Neural cell (in vitro differentiated cells): ENCODE results near the gene RNU6-7. TPM values are rescaled to one million over a fixed set of nuclear protein-coding genes. Genes with fewer than 3 reads are reported as not detected.

Experiments used
- H2AFZ ChIP-seq: fragments of 200-600, 300-800 bp; sonication (generic), shearing (Covaris generic); 2 replicates; pipeline ENCODE4 v1.6.0; 2014; ENCODE audit warnings: low read depth, mild to moderate bottlenecking, antibody characterized with exemption, low read length, moderate library complexity
- H3F3A ChIP-seq: fragments of 200-600 bp; shearing (Covaris generic); 2 replicates; pipeline ENCODE4 v1.6.1; 2016; ENCODE audit warnings: mild to moderate bottlenecking, moderate library complexity, mixed read lengths, antibody characterized with exemption, low read length; ENCODE audit not compliant: insufficient read depth, poor library complexity, severe bottlenecking
- H3K27ac ChIP-seq: fragments of 200-600, 300-800 bp; sonication (generic), shearing (Covaris generic); 2 replicates; pipeline ENCODE4 v1.5.1; 2014; ENCODE audit warnings: mild to moderate bottlenecking, low read length, moderate library complexity
- H3K27me3 ChIP-seq: fragments of 300-800, 200-600 bp; sonication (generic), shearing (Covaris generic); 2 replicates; pipeline ENCODE4 v1.6.0; 2014; ENCODE audit warnings: mild to moderate bottlenecking, low read depth, low read length, moderate library complexity; ENCODE audit not compliant: insufficient read depth
- H3K36me3 ChIP-seq: fragments of 300-800, 200-600 bp; sonication (generic), shearing (Covaris generic); 2 replicates; pipeline ENCODE4 v1.5.1; 2014; ENCODE audit warnings: mild to moderate bottlenecking, antibody characterized with exemption, low read length, moderate library complexity; ENCODE audit not compliant: insufficient read depth
- H3K4me2 ChIP-seq: fragments of 300-800, 200-600 bp; sonication (generic), shearing (Covaris generic); 2 replicates; pipeline ENCODE4 v1.6.0; 2014; ENCODE audit warnings: mild to moderate bottlenecking, low read length
- H3K4me3 ChIP-seq: fragments of 300-800, 200-600 bp; sonication (generic), shearing (Covaris generic); 2 replicates; pipeline ENCODE4 v1.5.1; 2014; ENCODE audit warnings: mild to moderate bottlenecking, low read length, moderate library complexity
- H3K79me2 ChIP-seq: fragments of 200-600 bp; shearing (Covaris generic); replicated peaks from 2 replicates; pipeline ENCODE4 v1.6.0; 2014; ENCODE audit warnings: mild to moderate bottlenecking, low read length, moderate library complexity; ENCODE audit not compliant: insufficient read depth
- H3K9ac ChIP-seq: fragments of 300-800, 200-600 bp; sonication (generic), shearing (Covaris generic); 2 replicates; pipeline ENCODE4 v1.6.1; 2016; ENCODE audit warnings: mild to moderate bottlenecking, low read length, mixed read lengths
- H3K9me2 ChIP-seq: fragments of 200-600 bp; shearing (Covaris generic); 2 replicates; pipeline ENCODE4 v1.6.1; 2016; ENCODE audit warnings: mild to moderate bottlenecking, low read length, mixed read lengths; ENCODE audit not compliant: insufficient read depth
- H3K9me3 ChIP-seq: fragments of 200-600, 300-800 bp; sonication (generic), shearing (Covaris generic); 2 replicates; pipeline ENCODE4 v1.6.1; 2016; ENCODE audit warnings: mild to moderate bottlenecking, mixed run types, low read length, moderate library complexity, mixed read lengths
- H4K20me1 ChIP-seq: fragments of 200-600 bp; shearing (Covaris generic); 2 replicates; pipeline ENCODE4 v1.6.1; 2016; ENCODE audit warnings: mild to moderate bottlenecking, mixed run types; ENCODE audit not compliant: insufficient read depth
- EP300 ChIP-seq: fragments of 450-650 bp; conservative IDR thresholded peaks from 2 replicates; pipeline ENCODE4 v1.6.1; 2014; ENCODE audit warnings: antibody characterized with exemption, mild to moderate bottlenecking, moderate library complexity; ENCODE audit not compliant: poor library complexity, severe bottlenecking
- EZH2 ChIP-seq: fragments of 200-600, 300-800 bp; shearing (Covaris generic), sonication (generic); IDR thresholded peaks from 2 replicates; pipeline ENCODE4 v1.6.1; 2014; ENCODE audit warnings: antibody characterized with exemption, low read length, borderline replicate concordance, mild to moderate bottlenecking; ENCODE audit not compliant: insufficient read depth, poor library complexity, severe bottlenecking
- MXI1 ChIP-seq: fragments of 450-650 bp; conservative IDR thresholded peaks from 2 replicates; pipeline ENCODE4 v1.6.1; 2014; ENCODE audit warnings: antibody characterized with exemption, mild to moderate bottlenecking; ENCODE audit not compliant: poor library complexity, severe bottlenecking
- POLR2AphosphoS5 ChIP-seq: IDR thresholded peaks from 2 replicates; pipeline ENCODE4 v1.6.1; 2012
- RAD21 ChIP-seq: fragments of 450-650 bp; conservative IDR thresholded peaks from 2 replicates; pipeline ENCODE4 v1.6.1; 2014; ENCODE audit warnings: antibody characterized with exemption, mild to moderate bottlenecking, moderate library complexity
- SMC3 ChIP-seq: fragments of 450-650 bp; conservative IDR thresholded peaks from 2 replicates; pipeline ENCODE4 v1.6.1; 2014; ENCODE audit warnings: antibody characterized with exemption, mild to moderate bottlenecking, moderate library complexity; ENCODE audit not compliant: poor library complexity
- TAF1 ChIP-seq: IDR thresholded peaks from 2 replicates; pipeline ENCODE4 v1.6.1; 2012; ENCODE audit warnings: low read depth
- polyA plus RNA-seq: library from polyadenylated mRNA; depleted of rRNA; stranded (reverse); fragments of >200 nt; gene quantifications from 2 replicates; pipeline ENCODE4 v1.2.3, GENCODE V29; 2014
- TF ChIP-seq, protein P1 (sequence below): IDR thresholded peaks from 2 replicates; pipeline ENCODE4 v1.6.1; 2012; ENCODE audit warnings: borderline replicate concordance
- TF ChIP-seq, protein P2 (sequence below): fragments of 450-650 bp; IDR thresholded peaks from 2 replicates; pipeline ENCODE4 v1.5.1; 2014; ENCODE audit warnings: antibody characterized with exemption, mild to moderate bottlenecking, moderate library complexity; ENCODE audit not compliant: poor library complexity, severe bottlenecking

RNU6-7 gene
- polyA plus RNA-seq, 1 donor from 2014 or later: not detected

DNA sequence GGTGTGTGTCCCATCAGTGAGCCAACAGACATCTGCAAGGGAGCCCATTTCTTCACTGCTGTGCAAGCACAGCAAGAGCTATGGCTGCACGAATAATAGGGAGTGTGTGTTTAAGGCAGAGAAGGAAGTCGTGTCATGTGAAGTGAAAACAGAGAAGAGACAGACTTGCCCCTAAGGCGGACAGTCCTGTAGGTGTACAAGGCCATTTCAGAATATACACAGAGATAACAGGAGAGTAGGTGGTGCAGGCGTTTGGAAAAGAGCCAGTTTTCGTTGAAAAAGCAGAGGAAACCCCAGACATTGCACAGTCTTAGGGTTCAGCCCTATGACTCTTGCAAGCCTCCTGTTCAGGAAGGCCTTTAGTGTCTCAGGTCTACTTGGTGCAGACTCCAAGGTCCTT is 47.5 kb downstream of the RNU6-7 start:
- Histone ChIP-seq H3K4me3 (no peak overlapping the region), H3K9ac (no peak overlapping the region), H3K9me2 (no peaks in the 10 kb centered on the region), H3F3A (no peaks in the 10 kb centered on the region), H4K20me1 (no peaks in the 10 kb centered on the region), H3K9me3 (no peaks in the 10 kb centered on the region), H3K27me3 (no peaks in the 10 kb centered on the region), H3K36me3 (no peaks in the 10 kb centered on the region), H2AFZ (no peak overlapping the region), H3K4me2 (no peak overlapping the region), H3K27ac (no peak overlapping the region), H3K79me2 (no peaks in the 10 kb centered on the region)
- TF ChIP-seq RAD21 (no peak), EZH2 (no peak), SMC3 (no peak), TAF1 (no peak)
- TF ChIP-seq, protein P1, sequence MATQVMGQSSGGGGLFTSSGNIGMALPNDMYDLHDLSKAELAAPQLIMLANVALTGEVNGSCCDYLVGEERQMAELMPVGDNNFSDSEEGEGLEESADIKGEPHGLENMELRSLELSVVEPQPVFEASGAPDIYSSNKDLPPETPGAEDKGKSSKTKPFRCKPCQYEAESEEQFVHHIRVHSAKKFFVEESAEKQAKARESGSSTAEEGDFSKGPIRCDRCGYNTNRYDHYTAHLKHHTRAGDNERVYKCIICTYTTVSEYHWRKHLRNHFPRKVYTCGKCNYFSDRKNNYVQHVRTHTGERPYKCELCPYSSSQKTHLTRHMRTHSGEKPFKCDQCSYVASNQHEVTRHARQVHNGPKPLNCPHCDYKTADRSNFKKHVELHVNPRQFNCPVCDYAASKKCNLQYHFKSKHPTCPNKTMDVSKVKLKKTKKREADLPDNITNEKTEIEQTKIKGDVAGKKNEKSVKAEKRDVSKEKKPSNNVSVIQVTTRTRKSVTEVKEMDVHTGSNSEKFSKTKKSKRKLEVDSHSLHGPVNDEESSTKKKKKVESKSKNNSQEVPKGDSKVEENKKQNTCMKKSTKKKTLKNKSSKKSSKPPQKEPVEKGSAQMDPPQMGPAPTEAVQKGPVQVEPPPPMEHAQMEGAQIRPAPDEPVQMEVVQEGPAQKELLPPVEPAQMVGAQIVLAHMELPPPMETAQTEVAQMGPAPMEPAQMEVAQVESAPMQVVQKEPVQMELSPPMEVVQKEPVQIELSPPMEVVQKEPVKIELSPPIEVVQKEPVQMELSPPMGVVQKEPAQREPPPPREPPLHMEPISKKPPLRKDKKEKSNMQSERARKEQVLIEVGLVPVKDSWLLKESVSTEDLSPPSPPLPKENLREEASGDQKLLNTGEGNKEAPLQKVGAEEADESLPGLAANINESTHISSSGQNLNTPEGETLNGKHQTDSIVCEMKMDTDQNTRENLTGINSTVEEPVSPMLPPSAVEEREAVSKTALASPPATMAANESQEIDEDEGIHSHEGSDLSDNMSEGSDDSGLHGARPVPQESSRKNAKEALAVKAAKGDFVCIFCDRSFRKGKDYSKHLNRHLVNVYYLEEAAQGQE: no peak

DNA sequence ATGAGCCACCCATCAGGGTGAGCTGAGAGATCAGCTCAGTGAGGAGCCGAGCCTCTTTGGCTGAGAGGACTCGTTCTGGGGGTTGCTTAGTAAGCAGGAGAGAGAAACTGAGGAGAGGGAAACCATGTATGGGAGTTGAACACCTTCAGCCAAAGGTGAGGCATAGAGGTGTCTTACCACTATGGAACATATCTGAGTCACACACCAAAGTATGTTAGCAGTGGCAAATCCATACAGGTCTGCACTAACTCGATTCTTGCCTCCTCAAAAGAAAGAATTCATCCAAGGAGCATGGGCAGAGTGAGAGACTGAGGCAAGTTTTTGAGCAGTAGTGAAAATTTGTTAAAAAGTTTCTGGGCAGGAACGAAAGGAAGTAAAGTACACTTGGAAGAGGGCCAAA is 47.9 kb downstream of the RNU6-7 start:
- Histone ChIP-seq H3K27ac (no peak overlapping the region), H4K20me1 (no peaks in the 10 kb centered on the region), H3K4me2 (no peak overlapping the region), H3K4me3 (no peak overlapping the region), H3K27me3 (no peaks in the 10 kb centered on the region), H2AFZ (no peak overlapping the region), H3F3A (no peaks in the 10 kb centered on the region), H3K9me3 (no peaks in the 10 kb centered on the region), H3K36me3 (no peaks in the 10 kb centered on the region), H3K79me2 (no peaks in the 10 kb centered on the region), H3K9me2 (no peaks in the 10 kb centered on the region), H3K9ac (no peak overlapping the region)
- TF ChIP-seq, protein P2, sequence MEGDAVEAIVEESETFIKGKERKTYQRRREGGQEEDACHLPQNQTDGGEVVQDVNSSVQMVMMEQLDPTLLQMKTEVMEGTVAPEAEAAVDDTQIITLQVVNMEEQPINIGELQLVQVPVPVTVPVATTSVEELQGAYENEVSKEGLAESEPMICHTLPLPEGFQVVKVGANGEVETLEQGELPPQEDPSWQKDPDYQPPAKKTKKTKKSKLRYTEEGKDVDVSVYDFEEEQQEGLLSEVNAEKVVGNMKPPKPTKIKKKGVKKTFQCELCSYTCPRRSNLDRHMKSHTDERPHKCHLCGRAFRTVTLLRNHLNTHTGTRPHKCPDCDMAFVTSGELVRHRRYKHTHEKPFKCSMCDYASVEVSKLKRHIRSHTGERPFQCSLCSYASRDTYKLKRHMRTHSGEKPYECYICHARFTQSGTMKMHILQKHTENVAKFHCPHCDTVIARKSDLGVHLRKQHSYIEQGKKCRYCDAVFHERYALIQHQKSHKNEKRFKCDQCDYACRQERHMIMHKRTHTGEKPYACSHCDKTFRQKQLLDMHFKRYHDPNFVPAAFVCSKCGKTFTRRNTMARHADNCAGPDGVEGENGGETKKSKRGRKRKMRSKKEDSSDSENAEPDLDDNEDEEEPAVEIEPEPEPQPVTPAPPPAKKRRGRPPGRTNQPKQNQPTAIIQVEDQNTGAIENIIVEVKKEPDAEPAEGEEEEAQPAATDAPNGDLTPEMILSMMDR: no peak
- TF ChIP-seq MXI1 (no peak), RAD21 (no peak), SMC3 (no peak), TAF1 (no peak), EP300 (no peak), EZH2 (no peak), POLR2AphosphoS5 (no peak)
- TF ChIP-seq, protein P1: no peak
